HG03175 (cell line): ENCODE results near the gene TMEM151B.
"Not testable (repeated sequence)": the region's sequence is repeated elsewhere in the genome, so short reads cannot be mapped to it uniquely, and the experiment has no call there.

Experiments used
- ATAC-seq: cut with Tn5 transposase; IDR thresholded peaks from one replicate; pipeline ENCODE4 v1.9.1; 2021; ENCODE audit warnings: mild to moderate bottlenecking, moderate library complexity; ENCODE audit not compliant: unreplicated experiment

Gene TMEM151B

GRCh38 chr6:44269921-44270525 is at the start of gene TMEM151B:
Gene TMEM151B, plus strand, starts transcription at chr6:44270450. Its CDS starts 293 bp downstream, at chr6:44270743.
- no peak for ATAC-seq

- no peak for ATAC-seq
Observed at GRCh38 chr6:44220913-44221290, 49.3 kb upstream of the TMEM151B start.

- ATAC-seq, result peak; percentile 55
Observed at GRCh38 chr6:44221291-44221960, 48.8 kb upstream of the TMEM151B start.

- ATAC-seq, result no peak
Observed at GRCh38 chr6:44221961-44222335, 48.3 kb upstream of the TMEM151B start.

- no peak for ATAC-seq
Observed at GRCh38 chr6:44222486-44223318, 47.5 kb upstream of the TMEM151B start.

- ATAC-seq, result peak; percentile 57
Observed at GRCh38 chr6:44223319-44224028, 46.8 kb upstream of the TMEM151B start, which contains the start of gene SLC29A1. Gene SLC29A1, plus strand, starts transcription at chr6:44223595. Its CDS starts 3,719 bp downstream, at chr6:44227314.

- ATAC-seq, result no peak
Observed at GRCh38 chr6:44224029-44224964, 46.0 kb upstream of the TMEM151B start.

- ATAC-seq, result no peak
Observed at GRCh38 chr6:44224965-44225305, 45.3 kb upstream of the TMEM151B start.

GRCh38 chr6:44225579-44226325 is 44.5 kb upstream of the TMEM151B start:
- no peak for ATAC-seq

- no peak for ATAC-seq
Observed at GRCh38 chr6:44226368-44227147, 43.7 kb upstream of the TMEM151B start.

- no peak for ATAC-seq
Observed at GRCh38 chr6:44227148-44227793, 43.0 kb upstream of the TMEM151B start.

GRCh38 chr6:44228031-44228430 is 42.2 kb upstream of the TMEM151B start:
- no peak for ATAC-seq

- ATAC-seq, result no peak
Observed at GRCh38 chr6:44228433-44228832, 41.8 kb upstream of the TMEM151B start.

GRCh38 chr6:44228836-44229235 is 41.4 kb upstream of the TMEM151B start:
- no peak for ATAC-seq

GRCh38 chr6:44229376-44230033 is 40.7 kb upstream of the TMEM151B start:
- no peak for ATAC-seq

- ATAC-seq, result no peak
Observed at GRCh38 chr6:44230034-44230675, 40.1 kb upstream of the TMEM151B start.

- ATAC-seq, result not testable (repeated sequence)
Observed at GRCh38 chr6:44231426-44231825, 38.8 kb upstream of the TMEM151B start.
